Measurements from ENCODE around the gene PSMB2. TPM values are rescaled to one million over a fixed set of nuclear protein-coding genes. Genes with fewer than 3 reads are reported as not detected.

Gene PSMB2
- total and polyA plus RNA-seq, 2 donors from 2014 or later: 44.1 to 78.0 TPM

DNA sequence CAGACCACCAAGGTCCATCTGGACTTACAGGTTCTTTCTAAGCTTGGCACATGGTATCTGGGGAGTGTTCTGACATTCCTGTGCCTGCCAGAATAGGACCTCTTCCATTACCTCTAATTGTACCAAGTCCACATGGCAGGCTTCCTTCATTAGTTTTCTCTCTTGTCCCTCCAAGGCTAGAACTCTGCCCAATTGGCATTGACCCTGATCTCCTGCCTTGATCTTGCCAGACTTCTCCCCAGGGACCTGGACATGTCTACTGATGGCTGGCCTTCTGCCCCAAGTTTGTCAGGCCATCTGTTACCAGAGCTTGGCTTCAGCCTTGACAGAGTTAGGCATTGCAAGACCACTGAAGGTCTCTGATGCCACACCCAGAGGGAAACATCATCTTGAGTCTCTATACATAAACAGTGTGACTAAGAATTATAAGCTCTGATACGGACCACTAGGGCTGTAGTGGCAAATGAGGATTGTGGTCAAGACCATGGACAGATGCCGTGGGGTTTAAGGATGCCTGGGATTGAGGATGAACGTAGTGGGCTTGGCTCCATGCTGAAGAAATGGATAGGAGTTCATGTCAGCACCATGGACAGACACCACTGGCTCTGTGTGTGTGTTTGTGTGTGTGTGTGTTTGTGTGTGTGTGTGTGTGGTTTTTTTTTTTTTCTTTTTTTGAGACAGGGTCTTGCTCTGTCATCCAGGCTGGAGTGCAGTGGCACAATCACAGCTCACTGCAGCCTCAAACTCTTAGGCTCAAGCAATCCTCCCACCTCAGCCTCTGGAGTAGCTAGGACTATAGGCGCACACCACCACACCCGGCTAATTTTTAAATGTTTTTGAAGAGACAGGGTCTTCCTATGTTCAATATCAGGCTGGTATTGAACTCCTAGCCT is 19.5 kb upstream of the PSMB2 start:
- no peaks in the 10 kb centered on the region for H3K27me3 ChIP-seq (ENCODE audit: control insufficient read depth, insufficient read depth, low read length)
- intact Hi-C loops (cut with DNase I): no loop called here
- no peaks in the 10 kb centered on the region for H3K4me1 ChIP-seq (ENCODE audit: control insufficient read depth in 2 of 3, insufficient read depth in 2 of 3, low read depth in 1 of 3, low read length in 3 of 3)
- no peaks in the 10 kb centered on the region for H3K36me3 ChIP-seq (ENCODE audit: control insufficient read depth in 2 of 3, insufficient read depth in 3 of 3, low read length in 3 of 3)
- H3K27ac ChIP-seq (ENCODE audit: low read depth in 2 of 2, low read length in 2 of 2): no peak overlapping the region
- no peak overlapping the region for H3K4me3 ChIP-seq (ENCODE audit: low read length in 3 of 3)
- H3K9me3 ChIP-seq (ENCODE audit: control insufficient read depth in 2 of 3, insufficient read depth in 1 of 3, low read length in 3 of 3): no peaks in the 10 kb centered on the region
- no peak overlapping the region for H3K9ac ChIP-seq (ENCODE audit: low read length in 3 of 3)
- FAIRE-seq (no peak), DNase-seq (peak in 4 of 5 donors; percentile 72 to 89 (median 84))
- TF ChIP-seq, protein P1, sequence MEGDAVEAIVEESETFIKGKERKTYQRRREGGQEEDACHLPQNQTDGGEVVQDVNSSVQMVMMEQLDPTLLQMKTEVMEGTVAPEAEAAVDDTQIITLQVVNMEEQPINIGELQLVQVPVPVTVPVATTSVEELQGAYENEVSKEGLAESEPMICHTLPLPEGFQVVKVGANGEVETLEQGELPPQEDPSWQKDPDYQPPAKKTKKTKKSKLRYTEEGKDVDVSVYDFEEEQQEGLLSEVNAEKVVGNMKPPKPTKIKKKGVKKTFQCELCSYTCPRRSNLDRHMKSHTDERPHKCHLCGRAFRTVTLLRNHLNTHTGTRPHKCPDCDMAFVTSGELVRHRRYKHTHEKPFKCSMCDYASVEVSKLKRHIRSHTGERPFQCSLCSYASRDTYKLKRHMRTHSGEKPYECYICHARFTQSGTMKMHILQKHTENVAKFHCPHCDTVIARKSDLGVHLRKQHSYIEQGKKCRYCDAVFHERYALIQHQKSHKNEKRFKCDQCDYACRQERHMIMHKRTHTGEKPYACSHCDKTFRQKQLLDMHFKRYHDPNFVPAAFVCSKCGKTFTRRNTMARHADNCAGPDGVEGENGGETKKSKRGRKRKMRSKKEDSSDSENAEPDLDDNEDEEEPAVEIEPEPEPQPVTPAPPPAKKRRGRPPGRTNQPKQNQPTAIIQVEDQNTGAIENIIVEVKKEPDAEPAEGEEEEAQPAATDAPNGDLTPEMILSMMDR (IDR thresholded peaks at IDR 0.05; ENCODE audit: borderline replicate concordance, extremely low read depth, insufficient read depth): no peak

GRCh38 chr1:35659589-35659988 is 18.3 kb upstream of the PSMB2 start:
- Histone ChIP-seq H3K27me3 (ENCODE audit: control insufficient read depth, insufficient read depth, low read length) (no peaks in the 10 kb centered on the region), H3K4me1 (ENCODE audit: control insufficient read depth in 2 of 3, insufficient read depth in 2 of 3, low read depth in 1 of 3, low read length in 3 of 3) (no peaks in the 10 kb centered on the region), H3K36me3 (ENCODE audit: control insufficient read depth in 2 of 3, insufficient read depth in 3 of 3, low read length in 3 of 3) (no peaks in the 10 kb centered on the region), H3K27ac (ENCODE audit: low read depth in 2 of 2, low read length in 2 of 2) (no peak overlapping the region), H3K4me3 (ENCODE audit: low read length in 3 of 3) (no peak overlapping the region), H3K9me3 (ENCODE audit: control insufficient read depth in 2 of 3, insufficient read depth in 1 of 3, low read length in 3 of 3) (no peaks in the 10 kb centered on the region), H3K9ac (ENCODE audit: low read length in 3 of 3) (no peak overlapping the region)
- DNase-seq (no peak), FAIRE-seq (no peak)
- TF ChIP-seq, protein P1 (IDR thresholded peaks at IDR 0.05; ENCODE audit: borderline replicate concordance, extremely low read depth, insufficient read depth): no peak
- intact Hi-C loops (cut with DNase I): no loop called here

GRCh38 chr1:35657851-35658250 is 16.5 kb upstream of the PSMB2 start:
- no peak for FAIRE-seq

More at GRCh38 chr1:35657851-35658250, 16.5 kb upstream of the PSMB2 start:
- no peaks in the 10 kb centered on the region for H3K36me3 ChIP-seq (ENCODE audit: control insufficient read depth in 2 of 3, insufficient read depth in 3 of 3, low read length in 3 of 3)
- no peaks in the 10 kb centered on the region for H3K27me3 ChIP-seq (ENCODE audit: control insufficient read depth, insufficient read depth, low read length)
- H3K4me3 ChIP-seq (ENCODE audit: low read length in 3 of 3): no peak overlapping the region
- intact Hi-C loops (cut with DNase I): no loop called here
- no peaks in the 10 kb centered on the region for H3K4me1 ChIP-seq (ENCODE audit: control insufficient read depth in 2 of 3, insufficient read depth in 2 of 3, low read depth in 1 of 3, low read length in 3 of 3)
- H3K27ac ChIP-seq (ENCODE audit: low read depth in 2 of 2, low read length in 2 of 2): no peak overlapping the region
- H3K9me3 ChIP-seq (ENCODE audit: control insufficient read depth in 2 of 3, insufficient read depth in 1 of 3, low read length in 3 of 3): no peaks in the 10 kb centered on the region
- TF ChIP-seq, protein P1 (IDR thresholded peaks at IDR 0.05; ENCODE audit: borderline replicate concordance, extremely low read depth, insufficient read depth): no peak
- no peak overlapping the region for H3K9ac ChIP-seq (ENCODE audit: low read length in 3 of 3)
- DNase-seq: no peak
